ENCODE data around the gene ENHO.

ENHO gene

GRCh38 chr9:34519321-34520020 lies 3.3 kb downstream of the ENHO start:
- no peak for TF ChIP-seq CTCF (IDR thresholded peaks at IDR 0.05; ENCODE audit: borderline replicate concordance, insufficient read depth, low read depth, low read length)

DNA sequence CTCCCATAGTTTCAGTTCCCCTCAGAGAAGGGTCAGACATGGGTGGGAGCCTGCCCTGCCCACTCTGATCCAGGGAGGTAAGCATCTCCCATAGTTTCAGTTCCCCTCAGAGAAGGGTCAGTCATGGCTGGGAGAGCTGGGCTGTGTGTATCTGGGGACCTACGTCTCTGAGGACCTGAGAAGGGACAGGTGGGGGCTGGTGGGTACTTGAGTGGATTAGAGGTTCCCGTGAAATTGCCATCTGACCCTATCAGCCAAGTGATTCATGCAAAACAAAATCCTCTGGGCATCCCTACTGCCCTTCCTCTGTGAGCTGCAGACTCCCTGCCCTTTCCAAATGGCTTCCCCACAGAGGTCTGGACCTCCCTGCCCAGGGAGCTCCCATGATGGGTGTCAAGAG lies 3.9 kb downstream of the ENHO start:
- no peak overlapping the region for H3K4me3 ChIP-seq (ENCODE audit: low read depth, low read length)
- TF ChIP-seq CTCF (IDR thresholded peaks at IDR 0.05; ENCODE audit: borderline replicate concordance, insufficient read depth, low read depth, low read length): no peak

More at GRCh38 chr9:34519321-34520020, 3.3 kb downstream of the ENHO start:
- no peak overlapping the region for H3K4me3 ChIP-seq (ENCODE audit: low read depth, low read length)

GRCh38 chr9:34518110-34518616 lies 4.6 kb downstream of the ENHO start:
- H3K4me3 ChIP-seq (ENCODE audit: low read depth, low read length): no peak overlapping the region
- TF ChIP-seq CTCF (IDR thresholded peaks at IDR 0.05; ENCODE audit: borderline replicate concordance, insufficient read depth, low read depth, low read length): no peak

DNA sequence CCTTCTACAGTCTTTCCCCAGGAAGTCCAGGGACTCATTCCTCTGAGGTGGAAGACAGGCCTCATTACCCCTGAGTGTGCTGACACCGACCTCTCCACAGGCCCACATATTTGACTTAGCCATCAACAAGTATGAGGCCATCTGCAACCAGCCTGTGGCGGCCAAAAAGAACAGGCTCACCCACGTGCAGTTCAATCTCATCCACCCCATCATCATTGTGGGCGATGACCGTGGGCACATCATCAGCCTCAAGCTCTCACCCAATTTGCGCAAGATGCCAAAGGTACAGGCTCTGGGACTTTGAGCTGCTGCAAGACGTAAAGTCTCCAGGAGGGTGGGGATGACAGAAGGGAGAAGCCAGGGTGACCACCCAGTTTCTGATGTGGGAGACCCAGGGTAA lies 5.6 kb downstream of the ENHO start:
- no peak for TF ChIP-seq CTCF (IDR thresholded peaks at IDR 0.05; ENCODE audit: borderline replicate concordance, insufficient read depth, low read depth, low read length)
- H3K4me3 ChIP-seq (ENCODE audit: low read depth, low read length): no peak overlapping the region

DNA sequence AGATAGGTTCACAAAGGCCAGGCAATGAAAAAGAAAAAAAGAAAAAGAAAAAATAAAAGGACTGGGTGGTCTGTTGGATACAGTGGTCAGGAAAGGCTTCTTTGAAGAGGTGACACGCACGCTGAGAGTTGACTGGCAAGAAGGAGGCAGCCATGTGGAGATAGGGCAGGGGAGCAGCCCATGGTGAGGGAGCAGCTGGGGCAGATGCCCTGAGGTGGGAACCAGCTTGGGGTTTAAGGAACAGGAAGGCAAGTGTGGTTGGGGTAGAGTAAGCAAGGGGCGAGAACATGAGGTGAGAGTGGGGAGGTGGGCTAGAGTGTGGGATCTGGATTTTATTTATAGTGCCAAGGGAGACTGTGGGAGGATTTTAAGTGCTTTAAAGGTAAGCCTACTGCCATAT lies 6.8 kb downstream of the ENHO start:
- no peak overlapping the region for H3K4me3 ChIP-seq (ENCODE audit: low read depth, low read length)
- TF ChIP-seq CTCF (IDR thresholded peaks at IDR 0.05; ENCODE audit: borderline replicate concordance, insufficient read depth, low read depth, low read length): no peak

- no peak overlapping the region for H3K4me3 ChIP-seq (ENCODE audit: low read depth, low read length)
- no peak for TF ChIP-seq CTCF (IDR thresholded peaks at IDR 0.05; ENCODE audit: borderline replicate concordance, insufficient read depth, low read depth, low read length)
Observed at GRCh38 chr9:34514816-34515215, 8.0 kb downstream of the ENHO start.

DNA sequence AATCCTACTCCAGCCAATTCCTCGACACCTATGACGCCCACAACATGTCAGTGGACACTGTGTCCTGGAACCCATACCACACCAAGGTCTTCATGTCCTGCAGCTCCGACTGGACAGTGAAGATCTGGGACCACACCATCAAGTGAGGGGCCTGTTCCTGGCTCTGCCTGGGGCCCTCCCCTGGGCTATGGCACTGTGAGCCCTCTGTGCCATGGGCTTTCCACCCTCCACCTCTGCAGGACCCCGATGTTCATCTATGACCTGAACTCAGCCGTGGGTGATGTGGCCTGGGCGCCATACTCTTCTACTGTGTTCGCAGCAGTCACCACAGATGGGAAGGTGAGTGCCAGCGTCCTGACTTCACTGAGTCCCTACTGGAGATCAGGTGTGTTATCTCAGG lies 8.4 kb downstream of the ENHO start:
- H3K4me3 ChIP-seq (ENCODE audit: low read depth, low read length): no peak overlapping the region
- no peak for TF ChIP-seq CTCF (IDR thresholded peaks at IDR 0.05; ENCODE audit: borderline replicate concordance, insufficient read depth, low read depth, low read length)
